GM10266 (cell line): ENCODE measurements around the gene RAB40B.

Source experiments
- DNase-seq: peaks from one replicate; pipeline ENCODE4 v3.0.0; 2012; ENCODE audit errors: extremely low spot score
- CTCF ChIP-seq: IDR thresholded peaks from 2 replicates; pipeline ENCODE4 v1.5.1; 2012; ENCODE audit warnings: mild to moderate bottlenecking, low read depth; ENCODE audit not compliant: control insufficient read depth, insufficient read depth; ENCODE audit errors: missing control alignments

RAB40B gene

GRCh38 chr17:82722341-82723013 is 24.0 kb upstream of the RAB40B start:
- no peak for DNase-seq
- no peak for TF ChIP-seq CTCF

GRCh38 chr17:82720204-82720603 is 21.7 kb upstream of the RAB40B start:
- DNase-seq: no peak
- no peak for TF ChIP-seq CTCF

- DNase-seq: no peak
- no peak for TF ChIP-seq CTCF
Measured at GRCh38 chr17:82718986-82719685, 20.6 kb upstream of the RAB40B start.

GRCh38 chr17:82716203-82717010 is 17.9 kb upstream of the RAB40B start, which contains the start of gene FN3KRP:
FN3KRP (plus strand) TSS chr17:82716706; CDS start chr17:82716756, 50 bp downstream.
- DNase-seq: peak; percentile 100
- TF ChIP-seq CTCF: no peak

GRCh38 chr17:82713071-82713723 is 14.7 kb upstream of the RAB40B start:
- no peak for TF ChIP-seq CTCF
- DNase-seq: no peak

GRCh38 chr17:82710499-82711232 is 12.2 kb upstream of the RAB40B start:
- DNase-seq: no peak
- TF ChIP-seq CTCF: no peak
